ENCODE data around the gene C18orf63.

GRCh38 chr18:74377776-74378175 is 62.1 kb downstream of the C18orf63 start:
- TF ChIP-seq EP300 (IDR thresholded peaks at IDR 0.05; ENCODE audit: low read depth) (no peak), POLR2A (IDR thresholded peaks at IDR 0.05) (no peak), POLR2AphosphoS5 (IDR thresholded peaks at IDR 0.05) (no peak)

Measured in transverse colon (tissue), 3 donors.